ENCODE results near the gene CD44.

GRCh38 chr11:35122308-35122707, 16.7 kb upstream of the CD44 start:
- TF ChIP-seq CTCF (IDR thresholded peaks at IDR 0.05), result no peak
- TF ChIP-seq POLR2AphosphoS5 (IDR thresholded peaks at IDR 0.05), result no peak
- TF ChIP-seq EP300 (IDR thresholded peaks at IDR 0.05), result no peak
- no peak for TF ChIP-seq POLR2A (IDR thresholded peaks at IDR 0.05)

Measured in gastroesophageal sphincter (tissue), 3 donors.